HL-60 (cell line): ENCODE measurements around the gene GALNT15.
A peak's percentile ranks its signal among the peaks of the same experiment; 100 is the strongest.

Experiments
- DNase-seq, 2 experiments: peaks; one replicate each; pipeline ENCODE4 v3.0.0-alpha.2; 2010 to 2020; ENCODE audit warnings: low read depth in 1 of 2, low spot score in 1 of 2
- H3K27ac ChIP-seq: fragments of 250-450 bp; sonication (Bioruptor Pico); replicated peaks from 2 replicates; pipeline ENCODE4 v1.5.1; 2020; ENCODE audit warnings: mild to moderate bottlenecking, moderate library complexity
- H3K27me3 ChIP-seq: fragments of 250-450 bp; sonication (Bioruptor Pico); 2 replicates; pipeline ENCODE4 v1.5.1; 2021; ENCODE audit warnings: mild to moderate bottlenecking, moderate library complexity; ENCODE audit not compliant: insufficient read depth, poor library complexity, severe bottlenecking
- H3K4me3 ChIP-seq: replicated peaks from 2 replicates; pipeline ENCODE4 v1.5.1; 2011; ENCODE audit warnings: mild to moderate bottlenecking, control low read depth, low read length; ENCODE audit not compliant: insufficient read depth
- GABPA ChIP-seq: IDR thresholded peaks from 2 replicates; pipeline ENCODE4 v1.6.1; 2012; ENCODE audit warnings: low read depth
- POLR2AphosphoS5 ChIP-seq: IDR thresholded peaks from 2 replicates; pipeline ENCODE4 v1.6.1; 2012; ENCODE audit warnings: low read depth
- SPI1 ChIP-seq: IDR thresholded peaks from 2 replicates; pipeline ENCODE4 v1.6.1; 2012; ENCODE audit warnings: low read depth, mild to moderate bottlenecking, borderline replicate concordance
- TF ChIP-seq, protein P1 (sequence below): IDR thresholded peaks from 2 replicates; pipeline ENCODE4 v1.6.1; 2012; ENCODE audit warnings: low read depth; ENCODE audit not compliant: insufficient replicate concordance
- TF ChIP-seq, protein P2 (sequence below): IDR thresholded peaks from one replicate; pipeline ENCODE4 v1.5.1; 2011; ENCODE audit warnings: low read length, control low read depth, inconsistent platforms; ENCODE audit not compliant: insufficient read depth

Gene GALNT15

DNA sequence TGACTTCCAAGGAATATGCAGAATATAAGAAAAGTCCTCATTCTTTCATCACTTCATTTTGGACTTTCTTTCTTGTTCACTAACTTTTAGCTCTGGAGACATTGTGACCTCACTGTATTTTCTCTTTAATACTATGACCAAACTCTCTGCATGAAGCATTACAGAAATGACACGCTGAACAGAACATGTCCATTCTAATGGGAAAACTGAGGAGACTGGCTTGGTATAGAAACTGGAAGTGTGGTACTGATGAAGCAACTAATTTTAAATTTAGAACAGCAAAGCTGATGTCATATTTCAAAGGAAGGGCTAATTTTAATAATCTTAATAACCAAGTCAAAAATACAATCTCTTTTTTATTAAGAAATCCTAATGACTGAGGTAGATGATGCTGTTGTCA is 85.6 kb downstream of the GALNT15 start:
- DNase-seq, result no peak
- no peaks in the 10 kb centered on the region for H3K27me3 ChIP-seq
- H3K4me3 ChIP-seq, result no peak overlapping the region
- H3K27ac ChIP-seq, result no peak overlapping the region
- TF ChIP-seq GABPA (no peak), SPI1 (no peak), POLR2AphosphoS5 (no peak)
- TF ChIP-seq, protein P1, sequence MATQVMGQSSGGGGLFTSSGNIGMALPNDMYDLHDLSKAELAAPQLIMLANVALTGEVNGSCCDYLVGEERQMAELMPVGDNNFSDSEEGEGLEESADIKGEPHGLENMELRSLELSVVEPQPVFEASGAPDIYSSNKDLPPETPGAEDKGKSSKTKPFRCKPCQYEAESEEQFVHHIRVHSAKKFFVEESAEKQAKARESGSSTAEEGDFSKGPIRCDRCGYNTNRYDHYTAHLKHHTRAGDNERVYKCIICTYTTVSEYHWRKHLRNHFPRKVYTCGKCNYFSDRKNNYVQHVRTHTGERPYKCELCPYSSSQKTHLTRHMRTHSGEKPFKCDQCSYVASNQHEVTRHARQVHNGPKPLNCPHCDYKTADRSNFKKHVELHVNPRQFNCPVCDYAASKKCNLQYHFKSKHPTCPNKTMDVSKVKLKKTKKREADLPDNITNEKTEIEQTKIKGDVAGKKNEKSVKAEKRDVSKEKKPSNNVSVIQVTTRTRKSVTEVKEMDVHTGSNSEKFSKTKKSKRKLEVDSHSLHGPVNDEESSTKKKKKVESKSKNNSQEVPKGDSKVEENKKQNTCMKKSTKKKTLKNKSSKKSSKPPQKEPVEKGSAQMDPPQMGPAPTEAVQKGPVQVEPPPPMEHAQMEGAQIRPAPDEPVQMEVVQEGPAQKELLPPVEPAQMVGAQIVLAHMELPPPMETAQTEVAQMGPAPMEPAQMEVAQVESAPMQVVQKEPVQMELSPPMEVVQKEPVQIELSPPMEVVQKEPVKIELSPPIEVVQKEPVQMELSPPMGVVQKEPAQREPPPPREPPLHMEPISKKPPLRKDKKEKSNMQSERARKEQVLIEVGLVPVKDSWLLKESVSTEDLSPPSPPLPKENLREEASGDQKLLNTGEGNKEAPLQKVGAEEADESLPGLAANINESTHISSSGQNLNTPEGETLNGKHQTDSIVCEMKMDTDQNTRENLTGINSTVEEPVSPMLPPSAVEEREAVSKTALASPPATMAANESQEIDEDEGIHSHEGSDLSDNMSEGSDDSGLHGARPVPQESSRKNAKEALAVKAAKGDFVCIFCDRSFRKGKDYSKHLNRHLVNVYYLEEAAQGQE, result no peak
- TF ChIP-seq, protein P2, sequence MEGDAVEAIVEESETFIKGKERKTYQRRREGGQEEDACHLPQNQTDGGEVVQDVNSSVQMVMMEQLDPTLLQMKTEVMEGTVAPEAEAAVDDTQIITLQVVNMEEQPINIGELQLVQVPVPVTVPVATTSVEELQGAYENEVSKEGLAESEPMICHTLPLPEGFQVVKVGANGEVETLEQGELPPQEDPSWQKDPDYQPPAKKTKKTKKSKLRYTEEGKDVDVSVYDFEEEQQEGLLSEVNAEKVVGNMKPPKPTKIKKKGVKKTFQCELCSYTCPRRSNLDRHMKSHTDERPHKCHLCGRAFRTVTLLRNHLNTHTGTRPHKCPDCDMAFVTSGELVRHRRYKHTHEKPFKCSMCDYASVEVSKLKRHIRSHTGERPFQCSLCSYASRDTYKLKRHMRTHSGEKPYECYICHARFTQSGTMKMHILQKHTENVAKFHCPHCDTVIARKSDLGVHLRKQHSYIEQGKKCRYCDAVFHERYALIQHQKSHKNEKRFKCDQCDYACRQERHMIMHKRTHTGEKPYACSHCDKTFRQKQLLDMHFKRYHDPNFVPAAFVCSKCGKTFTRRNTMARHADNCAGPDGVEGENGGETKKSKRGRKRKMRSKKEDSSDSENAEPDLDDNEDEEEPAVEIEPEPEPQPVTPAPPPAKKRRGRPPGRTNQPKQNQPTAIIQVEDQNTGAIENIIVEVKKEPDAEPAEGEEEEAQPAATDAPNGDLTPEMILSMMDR, result no peak

DNA sequence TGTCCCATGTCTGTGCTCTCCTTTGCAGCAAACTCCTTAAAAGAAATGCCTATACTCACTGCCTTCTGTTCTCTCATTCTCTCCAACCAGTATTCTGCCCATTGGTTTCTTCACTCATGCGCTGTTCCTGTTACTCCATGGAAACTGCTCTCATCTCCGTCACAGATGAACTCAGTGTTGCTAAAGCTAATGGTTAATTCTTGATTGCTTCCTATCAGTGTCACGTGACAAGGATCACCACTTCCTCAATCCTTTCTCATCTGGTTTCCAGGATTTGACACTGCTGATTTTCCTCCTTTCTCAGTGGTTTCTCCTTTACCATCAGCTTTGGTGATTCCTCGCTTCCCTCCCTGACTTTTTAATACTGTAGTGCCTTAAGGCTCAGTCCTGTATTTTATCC is 87.7 kb downstream of the GALNT15 start:
- no peak for DNase-seq
- H3K27ac ChIP-seq, result 0 out of 2 replicates have a peak overlapping the region, but pooled peaks have one; percentile 17
- no peak for TF ChIP-seq POLR2AphosphoS5
- peak; percentile 62 for TF ChIP-seq SPI1
- H3K4me3 ChIP-seq, result no peak overlapping the region
- no peaks in the 10 kb centered on the region for H3K27me3 ChIP-seq

DNA sequence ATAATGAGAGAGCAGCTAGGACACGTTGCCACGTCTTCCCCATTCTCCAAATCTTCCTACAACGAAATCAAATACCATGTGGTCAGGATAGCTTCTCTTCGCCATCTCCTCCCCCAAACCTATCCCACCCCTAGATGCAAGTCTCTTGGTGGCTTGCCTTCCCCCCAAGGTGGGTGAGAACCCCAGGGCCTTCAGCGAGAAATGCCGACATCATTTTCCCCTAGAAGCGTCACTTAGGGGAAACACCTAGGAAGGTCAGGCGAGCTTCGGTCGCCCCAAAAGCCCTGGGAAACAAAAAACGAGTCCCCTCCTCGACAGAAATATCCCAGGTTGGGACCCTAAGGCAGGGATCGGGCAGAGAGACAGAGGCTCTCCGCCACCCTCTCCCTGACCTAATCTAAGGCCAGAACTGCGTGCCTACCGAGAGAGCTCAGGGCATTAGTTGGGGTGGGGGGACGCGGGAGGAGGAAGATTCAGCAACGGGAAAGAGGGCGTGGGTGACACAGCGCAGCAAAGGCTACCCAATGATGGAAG is 89.8 kb downstream of the GALNT15 start:
- DNase-seq, result no peak
- H3K4me3 ChIP-seq, result peak overlapping the region; percentile 97
- TF ChIP-seq SPI1 (no peak), GABPA (no peak), POLR2AphosphoS5 (peak; percentile 78)
- TF ChIP-seq, protein P1, result peak; percentile 40
- TF ChIP-seq, protein P2, result no peak
- no peaks in the 10 kb centered on the region for H3K27me3 ChIP-seq
- H3K27ac ChIP-seq, result peak overlapping the region; percentile 91

DNA sequence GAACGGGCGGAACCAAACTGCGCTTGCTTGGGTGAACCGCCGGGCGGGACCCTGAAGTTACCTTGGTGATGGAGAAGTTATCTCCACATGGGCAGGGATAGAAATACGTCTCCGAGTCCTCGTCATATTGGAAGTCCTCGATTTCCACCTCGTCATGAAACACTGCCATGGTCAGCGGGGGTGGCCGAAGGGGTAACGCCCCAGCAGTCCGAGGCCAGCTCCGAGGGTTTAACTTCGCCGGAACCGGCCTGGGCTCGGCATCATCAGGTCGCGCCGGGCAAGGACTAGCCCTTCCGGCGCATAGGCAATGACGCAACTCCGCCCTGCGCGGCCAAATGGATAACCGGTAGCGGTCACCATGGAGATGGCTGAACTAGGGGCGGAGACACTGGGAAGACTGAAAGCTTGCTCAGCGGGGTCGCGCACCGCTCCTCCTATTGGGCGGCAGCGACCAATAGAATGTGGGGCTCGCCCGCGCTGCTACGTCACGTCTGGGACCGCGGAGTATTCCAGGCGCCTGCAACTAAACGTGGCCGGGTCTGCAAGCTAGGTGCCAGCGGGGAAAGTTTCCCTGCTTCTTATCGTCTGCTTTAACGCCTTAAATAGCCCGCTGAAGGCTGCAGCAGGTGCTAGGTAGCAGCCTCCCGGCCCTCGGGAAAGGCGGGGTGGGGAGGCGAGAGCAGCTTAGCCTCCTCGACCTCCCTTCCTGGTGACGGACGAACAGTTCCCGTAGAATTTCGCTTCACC is 90.4 kb downstream of the GALNT15 start, which contains the start of the genes DPH3 and OXNAD1:
TSS of gene DPH3 (minus strand) at position 236 of the 747 bp plus-strand sequence. CDS start at position 169, 67 bp downstream.
TSS of gene OXNAD1 (plus strand) at position 505 of the 747 bp plus-strand sequence. CDS start 5,741 bp downstream, outside the sequence.
- peak within 1 kb of the TSS; percentile 91 for H3K27ac ChIP-seq
- TF ChIP-seq GABPA (peak; percentile 94), SPI1 (no peak), POLR2AphosphoS5 (peak; percentile 78)
- TF ChIP-seq, protein P2, result no peak
- TF ChIP-seq, protein P1, result no peak
- H3K27me3 ChIP-seq, result no peaks in the 10 kb centered on the region
- peak within 1 kb of the TSS; percentile 97 for H3K4me3 ChIP-seq
- DNase-seq, result peak; percentile 99 to 100
